ENCODE measurements around the gene FAM9A. TPM values are rescaled to one million over a fixed set of nuclear protein-coding genes. Genes with fewer than 3 reads are reported as not detected.
A peak's percentile ranks its signal among the peaks of the same experiment; 100 is the strongest.
"Not testable (repeated sequence)": the region's sequence is repeated elsewhere in the genome, so short reads cannot be mapped to it uniquely, and the experiment has no call there.

FAM9A gene
- total RNA-seq, 1 experiment from 2014 or later, result not detected

DNA sequence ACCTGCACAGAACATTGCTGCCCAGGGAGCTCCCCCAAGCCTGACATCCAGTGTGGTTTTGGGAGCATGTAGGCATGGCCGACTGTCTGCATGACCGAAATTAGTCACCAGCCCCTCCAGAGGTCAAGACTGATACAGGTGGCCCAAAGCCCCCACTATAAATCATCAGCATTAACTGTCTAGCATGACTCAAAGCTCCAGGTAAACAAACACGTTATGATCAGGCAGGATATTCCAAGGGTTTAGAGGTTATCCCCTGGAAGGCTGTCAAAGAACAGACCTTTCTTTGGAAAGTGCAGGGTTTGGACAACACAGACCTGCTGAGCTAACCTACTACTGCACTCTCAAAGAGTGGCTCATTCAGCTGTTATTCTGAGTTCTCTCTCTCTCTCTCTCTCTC is 2.1 kb upstream of the FAM9A start:
- DNase-seq (ENCODE audit: low read depth), result no peak

DNA sequence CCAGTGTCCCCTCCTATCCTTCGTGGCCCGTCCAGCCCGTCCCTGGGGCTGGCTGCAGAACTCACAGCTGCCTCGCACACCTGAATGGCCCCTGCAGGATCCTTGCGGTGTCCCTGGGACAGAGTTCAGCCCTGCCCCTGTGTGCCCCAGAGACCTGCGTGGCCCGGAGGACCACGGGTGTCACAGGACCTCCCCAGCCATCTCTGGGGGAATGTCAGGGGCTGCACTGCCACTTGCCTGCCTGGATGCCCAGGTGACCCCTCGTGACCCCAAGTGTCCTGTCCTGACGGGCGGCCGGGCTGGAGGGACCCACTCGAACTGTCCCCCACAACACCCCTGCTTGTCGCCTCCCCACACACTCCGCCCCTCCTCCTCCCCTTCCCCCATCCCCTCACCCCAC is 832 bp downstream of the FAM9A start:
- DNase-seq (ENCODE audit: low read depth), result not testable (repeated sequence)

DNA sequence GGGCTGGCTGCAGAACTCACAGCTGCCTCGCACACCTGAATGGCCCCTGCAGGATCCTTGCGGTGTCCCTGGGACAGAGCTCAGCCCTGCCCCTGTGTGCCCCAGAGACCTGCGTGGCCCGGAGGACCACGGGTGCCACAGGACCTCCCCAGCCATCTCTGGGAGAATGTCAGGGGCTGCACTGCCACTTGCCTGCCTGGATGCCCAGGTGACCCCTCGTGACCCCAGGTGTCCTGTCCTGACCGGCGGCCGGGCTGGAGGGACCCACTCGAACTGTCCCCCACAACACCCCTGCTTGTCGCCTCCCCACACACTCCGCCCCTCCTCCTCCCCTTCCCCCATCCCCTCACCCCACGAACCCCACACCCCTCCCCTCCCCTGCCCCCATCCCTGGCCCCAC is 1.9 kb downstream of the FAM9A start:
- not testable (repeated sequence) for DNase-seq (ENCODE audit: low read depth)

DNA sequence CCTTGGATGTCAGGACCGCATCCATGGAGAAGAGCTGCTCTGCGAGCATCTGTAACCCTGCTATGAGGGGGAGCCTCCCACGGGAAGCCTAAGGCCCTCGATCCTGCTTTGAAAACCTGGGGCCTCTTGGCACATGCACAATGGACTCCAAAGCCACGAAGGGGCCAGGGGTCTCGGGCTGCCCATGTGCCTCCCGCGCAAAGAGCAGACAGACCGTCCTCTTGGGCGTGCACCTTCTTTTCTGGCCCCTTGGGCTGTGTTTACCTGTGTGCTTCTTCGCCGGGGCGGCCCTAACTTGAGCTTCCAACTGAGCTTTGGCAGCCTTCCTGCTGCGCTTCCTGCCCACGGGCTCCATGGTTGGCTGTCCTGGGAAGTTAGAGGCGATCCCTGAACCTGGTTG is 2.5 kb downstream of the FAM9A start:
- not testable (repeated sequence) for DNase-seq (ENCODE audit: low read depth)

DNA sequence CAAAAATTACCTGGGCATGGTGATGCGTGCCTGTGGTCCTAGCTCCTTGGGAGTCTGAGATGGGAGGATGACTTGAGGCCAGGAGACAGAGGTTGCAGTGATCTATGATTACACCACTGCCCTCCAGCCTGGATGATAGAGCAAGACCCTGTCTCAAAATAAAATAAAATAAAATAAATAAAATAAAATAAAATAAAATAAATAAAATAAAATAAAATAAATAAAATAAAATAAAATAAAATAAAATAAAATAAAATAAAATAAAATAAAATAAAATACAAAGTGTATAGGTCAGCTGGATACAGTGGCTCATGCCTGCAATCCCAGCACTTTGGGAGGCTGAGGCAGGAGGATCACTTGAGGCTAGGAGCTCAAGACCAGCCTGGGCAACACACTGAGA is 14.1 kb downstream of the FAM9A start:
- DNase-seq (ENCODE audit: low read depth), result not testable (repeated sequence)

DNA sequence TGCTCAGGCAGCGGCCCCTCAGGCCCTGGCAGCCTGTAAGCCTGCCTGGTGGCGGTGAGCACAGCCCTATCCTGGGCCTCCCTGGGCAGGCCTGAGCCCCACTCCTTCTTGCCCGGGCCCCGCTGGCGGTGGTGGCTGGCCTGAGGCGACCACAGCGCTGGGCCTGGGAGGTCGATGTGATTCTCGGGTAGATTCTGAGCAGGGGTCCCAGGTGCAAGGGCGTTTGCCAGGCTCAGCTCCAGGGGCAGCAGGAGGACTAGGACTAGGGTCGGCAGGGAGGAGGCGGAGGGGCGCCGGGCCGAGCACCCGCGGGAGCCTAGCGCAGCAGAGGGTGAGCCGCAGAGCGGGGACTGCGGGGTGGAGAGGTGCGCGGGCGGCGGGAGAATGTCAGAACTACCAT is 17.0 kb downstream of the FAM9A start:
- no peak for DNase-seq (ENCODE audit: low read depth)

DNA sequence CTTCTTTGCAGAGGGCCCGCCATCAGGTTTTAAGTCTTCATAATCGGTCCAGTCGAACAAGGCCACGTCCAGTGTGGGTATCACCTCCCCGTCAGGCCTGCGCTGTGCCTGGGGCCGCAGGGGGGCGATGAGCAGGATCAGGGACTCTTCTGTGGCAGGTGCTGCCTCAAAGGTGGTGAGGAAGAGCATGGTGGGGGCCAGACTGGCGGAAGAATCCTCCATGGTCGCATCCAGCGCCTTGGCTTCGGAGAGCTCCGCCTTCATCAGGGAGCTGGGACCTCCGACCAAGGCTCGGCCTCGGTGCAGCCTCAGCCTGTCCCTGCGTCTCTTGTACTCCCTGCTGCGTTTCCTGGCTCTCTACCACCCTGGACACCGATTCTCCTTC is 17.5 kb downstream of the FAM9A start:
- DNase-seq (ENCODE audit: low read depth), result no peak

DNA sequence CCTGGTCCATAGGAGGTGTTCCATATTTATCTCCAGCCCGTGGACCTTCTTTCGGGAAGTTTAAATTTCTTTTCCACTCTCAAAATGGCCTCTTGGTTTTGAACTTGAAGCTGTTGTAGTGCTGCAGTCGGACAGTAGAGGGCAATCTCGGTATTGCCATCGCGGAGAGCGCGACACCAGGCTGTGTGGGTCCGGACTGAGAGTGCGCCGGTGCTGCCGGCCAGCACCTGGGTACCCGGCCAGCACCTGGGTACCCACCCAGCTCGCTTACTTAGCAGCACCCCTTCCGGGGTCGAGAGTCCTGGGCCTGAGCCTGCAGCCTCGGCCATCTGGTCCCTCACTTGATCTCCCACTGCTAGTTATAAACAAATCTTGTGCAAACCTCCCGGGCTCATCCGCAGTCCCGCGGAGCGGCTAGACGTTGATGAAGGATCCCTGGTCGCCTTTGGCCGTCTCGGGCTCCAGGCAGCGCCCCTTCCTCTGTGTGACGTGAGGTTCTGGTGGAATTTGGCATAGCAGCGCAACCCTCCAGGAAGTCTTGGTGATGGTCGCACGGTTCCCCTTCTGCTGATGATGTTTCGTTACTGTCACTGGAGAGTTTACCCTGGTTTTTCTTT is 18.0 kb downstream of the FAM9A start:
- peak; percentile 39 for DNase-seq (ENCODE audit: low read depth)

DNA sequence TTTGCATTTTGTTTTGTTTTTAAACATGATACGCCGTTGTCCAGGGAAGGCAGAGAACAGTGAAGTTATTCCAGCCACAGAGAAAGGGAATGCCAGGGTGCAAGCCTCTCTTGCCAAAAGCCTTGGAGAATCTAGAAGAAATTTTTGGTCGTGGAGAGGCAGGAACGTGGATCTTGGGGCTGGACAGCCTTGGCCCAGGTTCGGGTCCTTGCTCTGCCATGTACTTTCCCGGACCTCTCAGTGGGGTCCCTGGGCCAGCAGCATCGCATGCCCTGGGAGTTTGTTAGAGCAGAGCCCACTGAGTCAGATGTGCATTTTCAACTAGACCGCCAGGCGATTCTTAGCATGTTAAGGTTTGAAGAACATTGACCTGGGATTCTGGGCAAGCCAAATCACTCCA is 18.6 kb downstream of the FAM9A start:
- no peak for DNase-seq (ENCODE audit: low read depth)

DNA sequence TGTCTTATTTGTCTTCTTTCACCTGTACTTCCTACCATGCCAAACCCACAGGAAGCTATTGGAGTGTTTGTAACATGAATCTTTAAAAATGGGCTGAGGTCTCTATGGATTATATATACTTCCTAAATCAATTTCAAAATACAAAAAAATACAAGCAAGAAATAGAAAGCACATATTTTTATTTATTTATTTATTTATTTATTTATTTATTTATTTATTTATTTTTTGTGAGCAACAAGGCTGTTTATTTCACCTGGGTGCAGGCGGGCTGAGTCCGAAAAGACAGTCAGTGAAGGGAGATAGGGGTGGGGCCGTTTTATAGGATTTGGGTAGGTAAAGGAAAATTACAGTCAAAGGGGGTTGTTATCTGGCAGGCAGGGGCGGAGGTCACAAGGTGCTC is 19.3 kb downstream of the FAM9A start:
- DNase-seq (ENCODE audit: low read depth), result not testable (repeated sequence)

DNA sequence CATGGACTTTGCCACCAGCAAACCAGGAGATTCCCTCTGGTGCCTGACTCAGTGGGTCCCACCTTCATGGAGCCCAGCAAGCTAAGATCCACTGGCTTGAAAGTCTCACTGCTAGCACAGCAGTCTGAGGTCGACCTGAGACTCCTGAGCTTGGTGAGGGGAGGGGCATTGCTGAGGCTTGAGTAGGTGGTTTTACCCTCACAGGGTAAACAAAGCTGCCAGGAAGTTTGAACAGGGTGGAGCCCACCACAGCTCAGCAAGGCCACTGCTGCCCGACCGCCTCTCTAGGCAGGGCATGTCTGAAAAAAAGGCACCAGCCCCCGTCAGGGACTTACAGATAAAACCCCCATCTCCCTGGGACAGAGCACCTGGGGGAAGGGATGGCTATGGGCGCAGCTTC is 28.1 kb downstream of the FAM9A start:
- no peak for DNase-seq (ENCODE audit: low read depth)

DNA sequence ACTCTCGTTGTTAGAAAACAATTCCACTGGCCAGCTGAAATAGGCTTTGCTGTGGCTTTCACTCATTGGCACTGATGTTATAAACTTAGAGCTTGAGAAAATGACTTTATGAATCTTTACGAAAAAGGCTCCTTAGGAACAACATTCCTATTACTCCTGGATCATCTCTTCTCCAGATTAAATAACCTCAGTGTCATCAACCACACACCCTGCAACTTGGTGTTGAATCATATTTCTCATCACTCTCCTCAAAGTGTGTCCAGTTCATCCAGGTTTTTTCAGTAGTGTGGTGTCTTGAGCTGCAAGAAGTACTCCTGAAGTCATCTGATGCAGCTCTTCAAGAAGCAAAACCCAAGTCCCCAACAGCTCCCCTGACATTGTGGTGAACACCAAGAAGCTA is 41.2 kb downstream of the FAM9A start:
- DNase-seq (ENCODE audit: low read depth), result no peak

DNA sequence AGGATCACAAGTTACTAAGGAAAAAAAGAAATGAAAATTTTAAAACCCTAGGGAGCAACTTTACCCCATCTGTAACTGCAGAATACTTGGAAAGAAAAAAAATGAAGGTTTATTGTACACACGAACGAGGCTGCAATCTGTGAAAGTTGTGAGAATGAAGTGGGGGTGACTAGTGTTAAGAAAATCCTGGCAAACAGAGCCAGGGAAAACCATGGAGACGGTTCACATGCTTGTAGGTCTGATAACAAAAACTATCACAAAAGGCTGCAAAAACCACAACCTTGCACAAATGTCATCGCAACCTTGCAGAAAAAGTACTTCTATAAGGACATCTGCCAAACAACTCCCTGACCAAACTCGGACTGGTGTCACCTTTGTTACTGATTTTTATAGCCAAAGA is 42.5 kb downstream of the FAM9A start:
- DNase-seq (ENCODE audit: low read depth), result peak; percentile 20

DNA sequence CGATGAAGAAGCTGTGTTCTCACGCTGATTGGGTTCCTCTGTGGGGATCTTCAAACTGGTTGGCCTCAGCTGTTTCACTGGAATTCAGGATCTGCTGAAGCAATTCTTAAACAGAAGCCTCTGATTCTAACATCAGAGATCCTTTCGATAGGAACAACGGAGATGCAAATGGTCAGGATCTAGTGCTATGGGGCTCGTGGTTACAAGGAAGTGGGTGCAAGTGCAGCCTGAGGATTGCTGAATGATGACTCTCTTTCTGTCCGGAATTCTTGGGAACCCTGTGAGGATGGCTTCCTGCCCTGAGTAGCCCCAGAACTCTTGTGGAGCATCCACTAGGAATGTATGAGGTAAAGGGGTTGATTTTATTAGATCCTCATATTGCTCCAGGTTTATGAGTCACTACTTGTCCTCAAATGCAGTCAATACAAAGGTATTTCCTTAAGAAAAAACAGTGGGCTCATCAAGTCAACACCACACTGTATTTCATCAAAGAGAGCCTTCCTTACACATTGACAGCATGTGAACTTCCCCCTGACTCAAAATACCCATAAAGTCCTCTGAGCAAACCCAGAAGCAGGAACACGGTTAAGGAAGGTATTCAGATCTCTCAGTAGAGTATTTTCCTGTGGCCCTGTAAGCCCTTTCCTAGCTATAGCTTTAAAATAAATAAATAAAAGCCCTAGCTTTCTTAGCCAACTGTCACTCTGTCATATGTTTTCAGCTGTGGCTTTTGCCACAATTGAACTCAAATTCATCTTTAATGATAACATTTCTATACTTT is 43.4 kb downstream of the FAM9A start:
- peak; percentile 9 for DNase-seq (ENCODE audit: low read depth)

DNA sequence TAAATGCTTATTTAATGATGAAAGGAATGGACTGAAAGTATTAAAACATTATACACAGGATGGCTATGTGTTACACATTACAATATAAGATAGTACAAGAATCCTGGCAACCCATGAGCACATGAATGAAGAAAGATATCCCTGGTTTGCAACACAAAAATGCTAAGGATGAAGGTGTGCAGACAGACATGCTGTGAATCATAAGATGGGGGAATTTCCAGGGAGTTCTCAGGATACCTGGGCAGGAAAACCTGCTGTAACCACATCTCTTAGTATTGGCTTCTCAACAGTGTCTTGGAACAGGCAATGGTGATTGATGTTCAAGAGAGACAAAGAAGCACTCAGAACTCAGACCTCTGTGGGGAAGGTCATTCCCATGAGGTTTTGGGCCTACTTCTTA is 45.4 kb downstream of the FAM9A start:
- no peak for DNase-seq (ENCODE audit: low read depth)

DNA sequence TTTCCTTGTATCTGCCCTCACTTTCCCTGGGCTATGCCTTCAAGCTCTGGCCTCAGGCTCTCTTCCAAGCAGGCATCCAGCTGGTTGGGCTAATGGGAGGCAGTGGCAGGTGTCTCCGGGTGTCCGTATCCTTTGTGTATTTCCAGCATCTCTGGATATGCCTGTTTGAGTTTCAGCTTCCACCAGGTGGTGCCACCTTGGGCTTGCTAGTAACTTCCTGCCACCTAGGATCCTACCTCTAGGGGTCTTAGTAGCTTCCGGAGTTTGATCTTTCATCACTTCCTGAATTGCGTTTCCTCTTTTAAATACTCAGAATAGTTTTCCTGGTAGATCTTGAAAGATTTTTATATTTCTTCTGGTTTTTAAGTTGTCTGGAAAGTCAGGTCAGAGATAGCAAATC is 46.1 kb downstream of the FAM9A start:
- DNase-seq (ENCODE audit: low read depth), result no peak

DNA sequence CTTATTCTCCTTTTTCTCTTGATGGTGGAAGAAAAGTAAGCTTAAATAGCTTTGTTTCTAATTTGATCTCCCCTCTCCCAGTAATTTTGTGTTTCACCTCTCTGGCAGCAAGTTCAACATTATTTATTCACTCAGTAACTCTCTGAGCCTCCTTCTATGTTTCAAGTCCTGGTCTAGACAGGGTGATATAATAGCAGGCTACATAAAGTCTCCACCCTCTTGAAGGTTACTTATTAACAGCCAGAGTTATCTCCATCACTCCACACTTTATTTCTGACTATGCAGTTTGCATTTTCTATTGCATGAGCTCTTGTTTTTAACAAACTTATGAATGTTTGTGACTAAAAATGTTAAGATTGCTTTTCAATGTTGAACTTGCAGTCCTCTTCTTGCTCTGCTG is 51.5 kb downstream of the FAM9A start:
- no peak for DNase-seq (ENCODE audit: low read depth)

DNA sequence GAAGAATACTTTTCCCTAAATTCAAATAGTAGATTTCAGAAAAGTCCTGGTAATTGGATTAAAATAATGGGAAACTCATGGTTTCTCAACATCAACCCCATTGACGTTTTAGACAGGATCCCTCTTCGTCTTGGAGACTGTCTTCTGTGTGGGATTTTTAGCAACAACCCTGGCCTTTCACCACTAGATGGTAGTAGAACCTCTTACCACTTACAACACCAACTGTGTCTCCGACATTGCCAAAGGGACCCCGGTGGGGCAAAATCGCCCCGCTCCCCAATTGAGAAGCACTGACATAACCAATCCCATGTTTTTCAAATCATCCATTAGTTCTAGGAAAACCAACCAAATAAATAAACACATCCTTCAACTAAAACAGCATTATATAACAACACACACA is 52.3 kb downstream of the FAM9A start:
- DNase-seq (ENCODE audit: low read depth), result no peak

DNA sequence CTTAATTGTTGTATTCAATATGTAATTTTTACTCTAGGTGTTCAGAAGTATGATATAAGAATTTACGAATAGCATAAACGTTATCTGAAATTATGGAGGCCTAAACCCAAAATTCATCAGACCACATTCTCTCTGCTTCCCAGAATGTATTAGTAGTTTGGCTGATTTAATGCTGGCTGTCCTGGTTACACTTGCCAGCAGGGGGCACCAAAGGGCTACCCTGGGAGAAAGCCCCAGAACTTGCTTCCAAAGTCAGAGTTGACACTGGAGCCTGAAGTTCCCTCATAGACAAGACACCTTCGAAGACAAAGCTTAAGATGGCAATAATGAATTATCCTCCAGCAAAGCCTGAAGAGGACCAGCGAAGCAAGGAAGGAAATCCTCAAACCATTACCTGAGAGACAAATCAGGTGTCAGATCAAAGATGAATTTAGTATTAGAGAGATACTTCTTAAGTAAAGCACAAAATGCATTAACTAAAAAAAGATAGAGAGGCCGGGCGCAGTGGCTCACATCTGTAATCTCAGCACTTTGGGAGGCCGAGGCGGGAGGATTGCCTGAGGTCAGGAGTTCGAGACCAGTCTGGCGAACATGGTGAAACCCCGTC is 58.0 kb downstream of the FAM9A start:
- peak; percentile 36 for DNase-seq (ENCODE audit: low read depth)

DNA sequence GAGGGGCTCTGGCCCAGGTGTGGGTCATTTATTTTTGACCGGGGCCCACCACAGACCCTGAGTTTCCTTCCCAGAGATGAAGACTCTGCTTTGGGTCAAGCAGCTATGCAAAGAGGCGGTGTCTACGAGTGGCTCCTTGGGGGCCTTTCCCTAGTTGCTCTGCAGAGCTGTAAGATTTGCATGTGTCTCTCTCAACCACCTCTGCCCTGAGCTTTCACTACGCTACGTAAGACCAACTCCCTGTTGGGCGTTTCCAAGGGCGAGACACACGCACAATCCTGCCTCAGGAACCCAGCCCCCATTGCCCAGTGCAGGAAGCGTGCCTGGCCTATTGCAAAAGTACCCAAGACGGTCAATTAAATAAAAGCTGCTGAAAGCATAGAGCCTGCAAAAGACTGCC is 59.2 kb downstream of the FAM9A start:
- no peak for DNase-seq (ENCODE audit: low read depth)
